Psoas muscle (tissue), 8 donors: Measurements from ENCODE around the gene TRIM41. TPM values are rescaled to one million over a fixed set of nuclear protein-coding genes. Genes with fewer than 3 reads are reported as not detected.

Experiments
- ATAC-seq, 4 donors: fragments of 200-7000 bp; cut with Tn5 transposase; one replicate each; pipeline ENCODE4 v1.9.1; 2020; ENCODE audit warnings: moderate library complexity in 3 of 4, mild to moderate bottlenecking in 2 of 4
- DNase-seq, 2 donors: peaks; one replicate each; pipeline ENCODE4 v3.0.0-alpha.2; 2020
- H3K27ac ChIP-seq: fragments of 200-600 bp; one replicate; pipeline ENCODE4 v1.8.0; 2022
- H3K27me3 ChIP-seq, 3 donors: fragments of 200-600 bp in 1 of 3; one replicate each; pipeline versions ENCODE4 v1.6.1 to v1.8.0; 2013 to 2022; ENCODE audit warnings: low read length in 2 of 3, mild to moderate bottlenecking in 2 of 3, moderate library complexity in 1 of 3; ENCODE audit not compliant: insufficient read depth in 3 of 3
- H3K36me3 ChIP-seq, 2 donors: fragments of 200-600 bp in 1 of 2; one replicate each; pipeline versions ENCODE4 v1.6.1 to v1.8.0; 2013 to 2022; ENCODE audit warnings: low read depth in 1 of 2, mild to moderate bottlenecking in 1 of 2, moderate library complexity in 1 of 2; ENCODE audit not compliant: insufficient read depth in 1 of 2
- H3K4me1 ChIP-seq: fragments of 200-600 bp; one replicate; pipeline ENCODE4 v1.8.0; 2022
- H3K4me3 ChIP-seq: fragments of 200-600 bp; one replicate; pipeline ENCODE4 v1.8.0; 2022; ENCODE audit warnings: mild to moderate bottlenecking
- H3K9me3 ChIP-seq: fragments of 200-600 bp; one replicate; pipeline ENCODE4 v1.8.0; 2022
- CTCF ChIP-seq: fragments of 200-600 bp; IDR thresholded peaks from one replicate; pipeline ENCODE4 v1.8.0; 2022; ENCODE audit warnings: antibody characterized with exemption
- WGBS, 3 donors: extraction: QIAGEN DNeasy Blood & Tissue Kit; methylation state at CpG; one replicate each; pipeline versions ENCODE4 v1.1.6 to v1.1.7; 2013; 5-methylcytosine and 5-hydroxymethylcytosine counted together
- intact Hi-C, 2 donors: fragments of 100-400 bp; cut with DNase I; formaldehyde crosslinking; loops; one replicate each; pipeline versions ENCODE4 v1.11.0 to v1.14.2; 2022
- polyA plus RNA-seq, 3 donors: library from polyadenylated mRNA; stranded (reverse); fragments of 200-250 nt; gene quantifications; one replicate each; pipeline ENCODE4 v1.2.3, GENCODE V29; 2013
- total RNA-seq, 4 donors: library from RNA; stranded (reverse); fragmentation: NEBNext Ultra II Directional in 2 of 4; extraction: Animal tissue kit (Norgen Biotek cat#: 25700) in 2 of 4; gene quantifications; one replicate each; pipeline versions ENCODE4 v1.2.1 to v1.2.4, GENCODE V29; 2021 to 2023
- donor health status: healthy with polysubstance abuse.
- donor health status: DM: no; HTN: no; CAD: no; lungs with moderate emphysema.
- donor health status: Bipolar disorder and iron deficiency.
- donor health status: healthy.
- donor health status: DM: yes; HTN: yes; CAD: no.
- donor health status: DM: no; HTN: no; CAD: no.
- donor health status: DM: no; HTN: no; CAD: no.
- donor health status: DM: yes; HTN: yes; CAD: no.

Gene TRIM41
- total and polyA plus RNA-seq, 7 donors: 12.5 to 44.0 (median 30.3) TPM

GRCh38 chr5:181197326-181197951 lies 25.6 kb upstream of the TRIM41 start:
- no peak for TF ChIP-seq CTCF
- no peaks in the 10 kb centered on the region for H3K27me3 ChIP-seq
- DNase-seq: no peak
- H3K36me3 ChIP-seq: peaks cover 0 to 51% of the 10 kb centered on the region in 2 donors
- H3K27ac ChIP-seq: no peak overlapping the region
- no peaks in the 10 kb centered on the region for H3K9me3 ChIP-seq
- H3K4me3 ChIP-seq: no peak overlapping the region
- WGBS, 3 donors: 63 to 71% (median 69%) methylated on average over 8 of the region's 8 CpGs
- intact Hi-C loops: no loop called here
- peaks cover 7% of the 10 kb centered on the region for H3K4me1 ChIP-seq
- ATAC-seq: no peak

- DNase-seq (peak in 1 of 2 donors; percentile 48), ATAC-seq (no peak)
- H3K27ac ChIP-seq: no peak overlapping the region
- TF ChIP-seq CTCF: no peak
- intact Hi-C loops: no loop called here
- no peaks in the 10 kb centered on the region for H3K27me3 ChIP-seq
- peaks cover 0 to 51% of the 10 kb centered on the region in 2 donors for H3K36me3 ChIP-seq
- WGBS, 3 donors: 65 to 67% (median 66%) methylated on average over 12 of the region's 12 CpGs
- H3K9me3 ChIP-seq: no peaks in the 10 kb centered on the region
- no peak overlapping the region for H3K4me3 ChIP-seq
- H3K4me1 ChIP-seq: peaks cover 12% of the 10 kb centered on the region
These were observed 24.9 kb upstream of the TRIM41 start for GRCh38 chr5:181198106-181198685.

- 62 to 64% (median 63%) methylated on average over 9 of the region's 9 CpGs for WGBS, 3 donors
These were observed 24.1 kb upstream of the TRIM41 start for GRCh38 chr5:181198905-181199519.

GRCh38 chr5:181199881-181200638 lies 23.0 kb upstream of the TRIM41 start:
- WGBS, 3 donors: 47 to 57% (median 50%) methylated on average over 12 of the region's 12 CpGs
- intact Hi-C loops: no loop called here
- Histone ChIP-seq H3K4me1 (peaks cover 19% of the 10 kb centered on the region), H3K27me3 (no peaks in the 10 kb centered on the region), H3K9me3 (no peaks in the 10 kb centered on the region), H3K4me3 (no peak overlapping the region), H3K36me3 (peaks cover 0 to 51% of the 10 kb centered on the region in 2 donors), H3K27ac (peak overlapping the region; percentile 46)
- no peak for TF ChIP-seq CTCF
- ATAC-seq (peak in 2 of 4 donors; percentile 31), DNase-seq (no peak)

More at GRCh38 chr5:181198905-181199519, 24.1 kb upstream of the TRIM41 start:
- peak overlapping the region; percentile 36 for H3K27ac ChIP-seq
- ATAC-seq (no peak), DNase-seq (no peak)
- peaks cover 19% of the 10 kb centered on the region for H3K4me1 ChIP-seq
- no peak overlapping the region for H3K4me3 ChIP-seq
- H3K9me3 ChIP-seq: no peaks in the 10 kb centered on the region
- intact Hi-C loops: no loop called here
- H3K27me3 ChIP-seq: no peaks in the 10 kb centered on the region
- no peak for TF ChIP-seq CTCF
- peaks cover 0 to 51% of the 10 kb centered on the region in 2 donors for H3K36me3 ChIP-seq
